AG08395 (cell line): ENCODE measurements around the gene NR2C2AP.

Source experiments
- DNase-seq: peaks from one replicate; pipeline ENCODE4 v3.0.0; 2012; ENCODE audit warnings: mixed read lengths, low spot score

Gene NR2C2AP

DNA sequence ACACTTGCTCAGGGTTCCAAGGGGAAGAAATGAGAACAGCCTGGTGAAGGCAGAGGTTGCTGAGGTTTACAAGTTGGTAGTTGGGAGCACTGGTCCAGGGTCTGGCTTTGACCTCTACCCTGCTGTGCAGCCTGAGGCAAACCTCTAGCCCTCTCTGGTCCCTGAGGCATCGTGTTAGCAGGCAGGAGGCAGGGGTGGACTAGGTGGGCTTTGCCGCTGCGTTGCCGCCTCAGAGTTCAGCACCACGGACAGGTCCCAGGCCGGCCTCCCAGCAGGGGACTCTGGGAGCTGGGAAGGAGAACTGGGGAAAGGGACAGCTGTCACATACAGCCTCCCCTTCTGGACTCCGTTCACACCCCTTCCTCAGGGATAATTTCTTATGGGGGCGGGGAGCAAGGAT lies 11.7 kb upstream of the NR2C2AP start:
- peak; percentile 56 for DNase-seq

- DNase-seq, result no peak
Measured at GRCh38 chr19:19214159-19214490, 10.9 kb upstream of the NR2C2AP start.

DNA sequence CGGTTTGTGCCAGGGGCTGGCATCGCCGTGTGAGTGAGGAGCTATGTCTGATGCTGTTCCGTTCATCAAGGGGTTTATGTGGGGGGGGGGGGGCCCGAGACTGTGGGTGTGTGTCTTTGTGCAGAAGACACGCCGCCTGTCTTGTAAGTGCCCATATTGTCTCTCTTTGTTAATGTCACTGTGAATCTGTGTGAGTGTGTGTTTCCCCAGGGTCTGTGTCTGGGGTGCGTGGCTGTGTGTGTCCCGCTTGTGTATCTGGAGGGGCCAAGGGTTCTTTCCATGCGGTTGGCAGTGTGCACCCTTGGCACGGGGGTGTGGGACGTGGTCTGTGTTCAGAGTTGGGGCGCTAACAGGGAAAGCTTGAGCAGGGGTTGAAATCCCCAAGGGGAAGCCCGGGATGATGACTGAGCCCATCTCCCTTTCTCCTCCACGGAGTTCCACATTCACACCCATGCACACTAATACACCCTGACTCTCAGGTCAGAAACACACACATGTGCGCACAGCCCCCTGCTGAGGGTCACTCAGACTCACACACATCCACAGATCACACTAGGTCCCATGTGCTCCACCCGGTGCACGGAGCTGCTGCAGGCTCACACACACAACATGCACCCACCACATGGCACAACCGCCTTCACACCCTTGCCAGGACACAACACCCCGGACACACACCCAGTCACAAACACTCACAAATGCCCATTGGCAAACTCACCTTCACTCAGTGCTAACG lies 10.4 kb upstream of the NR2C2AP start:
- no peak for DNase-seq

DNA sequence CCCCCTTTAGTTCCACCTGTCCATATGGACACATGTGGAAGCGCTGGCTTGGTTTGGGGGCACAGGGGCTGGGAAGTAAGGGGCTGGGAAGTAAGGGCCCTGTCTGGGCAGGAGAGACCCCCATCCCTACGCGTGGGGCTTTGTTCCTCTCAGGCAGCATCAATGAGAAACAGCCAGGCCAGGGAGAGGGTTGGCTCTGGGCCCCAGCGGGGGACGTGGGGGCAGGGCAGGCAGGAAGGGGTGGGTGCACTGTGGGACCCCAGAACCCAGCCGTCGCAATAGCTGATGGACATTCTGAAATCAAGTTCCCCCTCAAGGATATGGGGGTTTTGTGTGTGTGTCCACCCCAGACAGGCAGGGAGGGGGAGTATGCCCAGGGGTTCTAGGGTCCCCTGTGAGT lies 9.7 kb upstream of the NR2C2AP start:
- no peak for DNase-seq

- no peak for DNase-seq
Measured at GRCh38 chr19:19211499-19212420, 8.5 kb upstream of the NR2C2AP start, which contains the start of gene NCAN. Gene NCAN (plus strand): TSS chr19:19211958. CDS start chr19:19216954, 4,996 bp downstream.

GRCh38 chr19:19209372-19209771 lies 6.2 kb upstream of the NR2C2AP start:
- no peak for DNase-seq

DNA sequence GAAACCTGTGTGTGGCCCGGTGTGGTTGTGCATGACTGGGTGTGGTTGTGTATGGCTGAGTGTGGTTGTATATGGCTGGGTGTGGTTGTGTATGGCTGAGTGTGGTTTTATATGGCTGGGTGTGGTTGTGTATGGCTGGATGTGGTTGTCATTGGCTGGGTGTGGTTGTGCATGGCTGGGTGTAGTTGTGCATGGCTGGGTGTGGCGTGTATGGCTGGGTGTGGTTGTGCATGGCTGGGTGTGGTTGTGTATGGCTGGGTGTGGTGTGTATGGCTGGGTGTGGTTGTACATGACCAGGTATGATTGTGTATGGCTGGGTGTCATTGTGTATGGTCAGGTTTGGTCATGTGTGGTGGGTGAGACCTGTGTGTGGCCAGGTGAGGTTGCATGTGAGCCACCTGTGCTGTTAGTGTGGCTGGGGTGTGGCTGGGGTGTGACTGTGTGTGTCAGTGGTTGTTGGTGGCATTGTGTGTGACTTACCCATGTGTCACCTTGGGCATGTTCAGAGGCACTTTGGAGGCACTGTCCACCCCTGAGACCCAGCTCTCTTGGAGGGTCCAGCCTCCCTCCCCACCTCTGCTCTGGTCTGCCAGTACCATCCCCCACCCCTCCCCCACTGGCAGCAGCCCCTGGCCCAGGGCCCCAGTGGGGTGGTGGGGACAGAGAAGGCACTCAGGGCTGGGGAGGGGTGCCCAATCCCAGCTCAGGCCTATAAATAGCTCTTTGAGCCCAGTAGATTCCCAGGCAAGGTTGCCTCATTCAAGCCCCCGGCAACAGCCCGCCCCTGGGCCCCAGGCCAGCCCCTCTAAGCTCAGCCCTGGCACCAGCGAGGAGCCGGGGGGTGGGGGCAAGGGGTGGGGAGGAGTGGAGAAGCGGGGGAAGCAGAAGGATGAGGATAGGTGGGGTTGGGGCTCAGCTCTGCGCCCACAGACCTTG lies 4.7 kb upstream of the NR2C2AP start:
- DNase-seq, result no peak

- DNase-seq, result no peak
Measured at GRCh38 chr19:19206938-19207337, 3.7 kb upstream of the NR2C2AP start.

DNA sequence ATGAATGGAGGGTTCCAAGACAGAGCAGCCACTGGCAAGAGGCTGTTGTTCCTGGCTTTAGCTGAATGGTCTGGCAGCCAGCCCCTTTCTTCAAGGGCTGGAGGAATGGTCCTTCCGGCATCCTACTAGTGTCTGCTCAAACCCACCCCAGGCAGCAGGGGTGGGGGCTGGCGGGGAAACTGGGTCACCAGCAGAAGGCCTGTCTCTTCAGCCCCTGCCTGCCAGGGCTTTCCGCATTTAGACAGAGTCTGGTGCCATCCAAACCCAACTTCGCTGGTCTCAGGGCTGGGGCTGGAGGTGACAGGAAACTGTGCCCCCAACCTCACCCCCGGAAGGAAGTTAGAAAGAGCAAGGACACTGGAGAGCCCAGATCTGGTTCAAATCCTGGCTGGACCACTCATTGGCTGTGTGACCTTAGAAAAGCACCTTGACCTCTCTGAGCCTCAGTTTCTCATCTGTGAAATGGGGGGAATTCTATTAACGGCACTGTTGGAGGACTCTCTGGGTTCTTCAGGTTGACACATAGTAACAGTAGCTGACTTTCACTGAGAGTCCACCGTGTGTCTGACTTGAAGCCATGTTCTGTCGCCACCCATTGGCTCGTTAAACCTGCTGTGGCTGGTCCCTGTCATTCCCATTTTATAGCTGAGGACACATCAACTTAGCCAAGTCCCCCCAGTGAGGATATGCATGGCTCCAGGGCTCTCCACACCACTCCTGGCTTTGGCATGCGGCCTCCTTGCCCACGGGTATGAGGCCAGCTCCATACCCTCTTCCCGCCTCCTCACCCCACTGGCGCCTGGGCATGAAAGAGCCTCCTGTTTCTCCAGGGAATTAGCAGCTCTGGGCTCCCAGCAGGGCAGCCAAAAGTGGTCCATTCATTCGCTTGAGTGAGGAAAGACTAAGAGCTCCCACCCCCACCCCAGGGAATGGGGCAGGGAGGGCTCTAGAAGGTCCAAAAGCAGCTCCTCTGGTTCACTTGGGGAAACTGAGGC lies 2.5 kb upstream of the NR2C2AP start:
- no peak for DNase-seq

GRCh38 chr19:19204181-19204580 lies 967 bp upstream of the NR2C2AP start:
- no peak for DNase-seq

- DNase-seq, result no peak
Measured at GRCh38 chr19:19202707-19203011, 555 bp downstream of the NR2C2AP start.

DNA sequence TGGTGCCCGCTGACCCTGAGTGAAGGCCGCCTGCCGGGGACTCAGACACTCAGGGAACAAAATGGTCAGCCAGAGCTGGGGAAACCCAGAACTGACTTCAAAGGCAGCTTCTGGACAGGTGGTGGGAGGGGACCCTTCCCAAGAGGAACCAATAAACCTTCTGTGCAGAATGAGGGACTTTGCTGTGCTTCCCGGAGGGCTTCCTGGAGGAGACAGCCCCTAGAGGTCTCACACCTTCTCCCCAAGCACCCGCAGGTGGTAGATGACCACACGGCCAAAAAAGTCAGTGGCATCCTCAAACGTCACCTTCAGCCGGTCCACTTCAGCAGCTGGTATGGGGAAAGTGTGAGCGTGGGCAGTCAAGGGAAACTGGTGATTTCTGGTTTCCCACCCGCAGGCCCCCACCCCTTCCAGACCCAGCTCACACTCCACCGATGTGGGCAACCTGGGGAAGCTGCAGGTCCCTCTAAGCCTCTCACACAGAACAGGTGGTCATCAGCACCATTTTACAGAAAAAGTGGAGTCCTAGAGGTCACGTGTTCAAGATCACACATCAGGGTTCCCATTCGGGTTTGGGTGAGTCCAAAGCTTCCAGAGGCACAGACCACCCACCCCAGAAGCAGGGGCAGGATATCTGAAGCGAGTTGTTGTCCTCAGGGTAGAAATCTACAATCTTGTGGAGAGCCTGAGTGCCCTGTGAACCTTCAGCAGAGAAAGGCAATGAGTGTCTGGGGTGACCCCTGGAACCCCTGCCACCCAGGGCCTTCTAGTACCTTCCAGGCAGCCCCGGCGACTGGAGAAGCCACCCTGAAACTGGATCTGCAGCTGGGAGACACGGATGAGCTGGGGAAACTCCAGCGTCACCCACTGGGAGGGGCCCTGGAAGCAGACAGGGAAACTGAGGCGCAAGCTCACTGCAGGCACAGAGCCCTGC lies 1.2 kb downstream of the NR2C2AP start:
- DNase-seq, result no peak

- no peak for DNase-seq
Measured at GRCh38 chr19:19193926-19194325, 9.3 kb downstream of the NR2C2AP start.

DNA sequence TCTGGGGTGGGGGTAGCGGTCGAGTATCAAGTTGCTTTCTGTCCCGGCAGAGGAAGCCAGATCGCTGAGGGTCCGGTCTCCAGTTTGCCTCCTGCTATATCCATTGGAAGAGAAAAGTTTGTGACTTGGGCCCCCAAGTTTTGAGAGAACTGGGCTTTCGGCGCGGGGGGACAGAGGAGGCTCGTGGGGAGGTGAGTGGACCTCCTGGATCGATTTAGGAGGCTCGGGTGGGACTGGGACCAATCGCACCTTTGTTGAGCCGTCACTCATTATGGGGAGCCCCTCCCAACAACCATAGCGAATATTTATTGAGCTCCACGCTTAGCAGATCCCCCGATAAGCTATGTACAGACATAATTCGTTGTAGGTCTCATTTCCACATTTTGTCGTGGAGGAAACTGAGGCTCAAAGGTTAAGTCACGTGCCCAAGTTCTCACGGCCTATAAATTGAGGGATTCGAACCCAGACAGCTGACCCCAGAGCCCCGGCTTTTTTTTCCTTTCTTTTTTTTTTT lies 10.2 kb downstream of the NR2C2AP start:
- no peak for DNase-seq

DNA sequence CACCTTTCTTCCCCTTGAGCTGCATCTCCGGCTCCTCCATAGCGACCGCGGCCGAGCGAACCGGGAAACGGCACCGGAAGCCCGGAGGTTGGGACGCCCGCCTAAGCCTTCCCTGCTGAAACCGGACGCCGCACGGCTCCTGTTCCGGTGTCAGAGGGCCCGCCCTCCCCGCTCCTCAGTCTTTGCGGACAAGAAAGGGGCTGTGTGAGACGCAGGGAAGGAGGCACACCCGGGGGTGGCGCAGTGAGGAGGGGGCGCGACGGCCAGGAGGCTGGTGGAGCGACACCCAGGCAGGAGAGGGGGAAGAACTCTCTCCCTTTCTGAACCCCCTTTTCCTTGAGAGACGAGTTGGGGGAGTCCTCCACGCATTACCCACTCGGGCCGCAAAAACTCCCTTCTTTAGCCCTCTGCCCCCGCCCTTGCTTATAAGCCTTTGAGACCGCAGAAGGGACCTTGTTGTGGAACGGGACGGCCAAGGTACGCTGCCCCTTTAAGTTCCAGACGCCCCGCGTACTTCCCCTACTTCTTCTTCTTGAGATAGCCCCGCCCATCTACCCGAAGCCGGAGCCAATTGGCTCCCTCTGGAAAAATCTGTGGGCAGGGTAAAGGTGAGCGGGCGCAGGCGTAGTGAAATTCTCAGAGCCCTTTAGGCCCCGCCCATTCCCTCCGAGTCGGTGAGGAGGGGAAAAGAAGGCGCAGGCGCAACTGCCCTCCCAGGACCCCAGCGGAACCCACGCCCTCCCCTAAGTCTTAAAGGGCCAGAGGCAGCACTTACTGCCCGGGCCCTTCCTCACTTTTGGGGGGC lies 10.9 kb downstream of the NR2C2AP start, which contains the start of the genes BORCS8 and RFXANK:
TSS of gene BORCS8 (minus strand) at position 75 of the 805 bp plus-strand sequence. CDS start at position 40, 35 bp downstream.
TSS of gene RFXANK (plus strand) at position 181 of the 805 bp plus-strand sequence. CDS start 1,689 bp downstream, outside the sequence.
- DNase-seq, result peak; percentile 100

DNA sequence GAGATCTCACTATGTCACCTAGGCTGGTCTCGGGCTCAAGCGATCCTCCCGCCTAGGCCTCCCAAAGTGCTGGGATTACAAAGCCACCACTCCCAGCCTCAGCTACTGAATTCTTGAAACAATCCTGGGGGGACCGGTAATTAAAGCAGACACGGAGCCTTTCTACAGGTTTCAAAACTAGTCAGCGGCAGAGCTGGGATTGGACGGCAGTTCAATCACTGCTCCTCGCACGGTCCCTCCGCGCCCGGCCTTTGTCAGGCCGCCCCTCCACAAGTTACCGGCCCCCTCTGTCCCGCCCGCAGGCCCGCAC lies 11.5 kb downstream of the NR2C2AP start:
- no peak for DNase-seq

- no peak for DNase-seq
Measured at GRCh38 chr19:19186742-19187141, 16.5 kb downstream of the NR2C2AP start.

GRCh38 chr19:19185853-19186740 lies 17.1 kb downstream of the NR2C2AP start:
- peak; percentile 36 for DNase-seq
